H9 (cell line): ENCODE results near the gene SLC1A1. TPM values are rescaled to one million over a fixed set of nuclear protein-coding genes. Genes with fewer than 3 reads are reported as not detected.

ENCODE experiments used
- DNase-seq: peaks from one replicate; pipeline ENCODE4 v3.0.0-alpha.2; 2017
- H2AFZ ChIP-seq: one replicate; pipeline ENCODE4 v1.6.1; 2013; ENCODE audit warnings: mild to moderate bottlenecking, low read length, control low read depth, moderate library complexity
- H2AK5ac ChIP-seq: 2 replicates; pipeline ENCODE4 v1.6.1; 2013; ENCODE audit warnings: low read length, control low read depth, mixed read lengths; ENCODE audit not compliant: insufficient read length
- H2BK120ac ChIP-seq: one replicate; pipeline ENCODE4 v1.6.1; 2013; ENCODE audit warnings: low read depth, mild to moderate bottlenecking, low read length, control low read depth, inconsistent platforms; ENCODE audit not compliant: poor library complexity, severe bottlenecking
- H2BK12ac ChIP-seq: 2 replicates; pipeline ENCODE4 v1.6.1; 2013; ENCODE audit warnings: low read length, control low read depth, mixed read lengths, low read depth; ENCODE audit not compliant: insufficient read length
- H2BK15ac ChIP-seq: 2 replicates; pipeline ENCODE4 v1.6.1; 2013; ENCODE audit warnings: low read depth, low read length, control low read depth
- H2BK20ac ChIP-seq: one replicate; pipeline ENCODE4 v1.6.1; 2013; ENCODE audit warnings: low read depth, mild to moderate bottlenecking, low read length, control low read depth, inconsistent platforms; ENCODE audit not compliant: poor library complexity, severe bottlenecking
- H2BK5ac ChIP-seq: 2 replicates; pipeline ENCODE4 v1.6.1; 2013; ENCODE audit warnings: low read length, control low read depth, mixed read lengths; ENCODE audit not compliant: insufficient read length
- H3K14ac ChIP-seq: 2 replicates; pipeline ENCODE4 v1.6.1; 2013; ENCODE audit warnings: low read length, control low read depth; ENCODE audit not compliant: insufficient read depth
- H3K18ac ChIP-seq: 2 replicates; pipeline ENCODE4 v1.6.1; 2013; ENCODE audit warnings: low read depth, mild to moderate bottlenecking, mixed read lengths, low read length, control low read depth; ENCODE audit not compliant: insufficient read length
- H3K23ac ChIP-seq: 2 replicates; pipeline ENCODE4 v1.6.1; 2013; ENCODE audit warnings: low read length, control low read depth, mixed read lengths, low read depth; ENCODE audit not compliant: insufficient read length
- H3K23me2 ChIP-seq: 2 replicates; pipeline ENCODE4 v1.6.1; 2013; ENCODE audit warnings: low read depth, mild to moderate bottlenecking, mixed read lengths, low read length, control low read depth; ENCODE audit not compliant: insufficient read length, poor library complexity, severe bottlenecking
- H3K27ac ChIP-seq: 2 replicates; pipeline ENCODE4 v1.5.1; 2013; ENCODE audit warnings: low read length, control low read depth, mixed read lengths, low read depth; ENCODE audit not compliant: insufficient read length
- H3K27me3 ChIP-seq: 2 replicates; pipeline ENCODE4 v1.6.1; 2013; ENCODE audit warnings: low read length, control low read depth, inconsistent platforms; ENCODE audit not compliant: insufficient read depth
- H3K4ac ChIP-seq: 2 replicates; pipeline ENCODE4 v1.6.1; 2013; ENCODE audit warnings: low read depth, mild to moderate bottlenecking, control low read depth, inconsistent platforms, low read length, moderate library complexity
- H3K4me1 ChIP-seq: 2 replicates; pipeline ENCODE4 v1.6.1; 2013; ENCODE audit warnings: low read length, control low read depth, inconsistent platforms; ENCODE audit not compliant: insufficient read depth
- H3K4me2 ChIP-seq: 2 replicates; pipeline ENCODE4 v1.6.1; 2013; ENCODE audit warnings: low read length, control low read depth, mixed read lengths; ENCODE audit not compliant: insufficient read length, insufficient read depth
- H3K56ac ChIP-seq: 2 replicates; pipeline ENCODE4 v1.6.1; 2013; ENCODE audit warnings: low read depth, mild to moderate bottlenecking, mixed read lengths, low read length, control low read depth; ENCODE audit not compliant: insufficient read length
- H3K79me1 ChIP-seq: 2 replicates; pipeline ENCODE4 v1.6.1; 2013; ENCODE audit warnings: low read depth, mild to moderate bottlenecking, moderate library complexity, low read length, control low read depth, inconsistent platforms; ENCODE audit not compliant: insufficient read depth, poor library complexity, severe bottlenecking
- H3K79me2 ChIP-seq: 2 replicates; pipeline ENCODE4 v1.6.1; 2013; ENCODE audit warnings: low read length, control low read depth, inconsistent platforms; ENCODE audit not compliant: insufficient read depth
- H3K9ac ChIP-seq: 2 replicates; pipeline ENCODE4 v1.6.1; 2013; ENCODE audit warnings: low read length, control low read depth, mixed read lengths; ENCODE audit not compliant: insufficient read length; ENCODE audit errors: extremely low read depth
- H3K9me3 ChIP-seq: one replicate; pipeline ENCODE4 v1.6.1; 2013; ENCODE audit warnings: low read depth, low read length, inconsistent platforms; ENCODE audit not compliant: control insufficient read depth
- H3T11ph ChIP-seq: one replicate; pipeline ENCODE4 v1.6.1; 2013; ENCODE audit warnings: mild to moderate bottlenecking, low read length, control low read depth, inconsistent platforms
- H4K20me1 ChIP-seq: one replicate; pipeline ENCODE4 v1.6.1; 2013; ENCODE audit not compliant: control insufficient read depth, insufficient read length, insufficient read depth
- H4K5ac ChIP-seq: 2 replicates; pipeline ENCODE4 v1.6.1; 2013; ENCODE audit warnings: low read depth, mild to moderate bottlenecking, mixed read lengths, low read length, control low read depth; ENCODE audit not compliant: insufficient read length
- H4K8ac ChIP-seq: replicated peaks from 2 replicates; pipeline ENCODE4 v1.6.1; 2013; ENCODE audit warnings: low read length, control low read depth, mixed read lengths, low read depth; ENCODE audit not compliant: insufficient read length
- H4K91ac ChIP-seq: 2 replicates; pipeline ENCODE4 v1.6.1; 2013; ENCODE audit warnings: low read depth, mild to moderate bottlenecking, moderate library complexity, mixed read lengths, low read length, control low read depth; ENCODE audit not compliant: insufficient read length
- H3K27ac Mint-ChIP-seq, 3 experiments: 2 replicates in 2 of 3; 3 replicates in 1 of 3; pipeline ENCODE4 v1.8.0; 2020 to 2021; ENCODE audit warnings: mixed read lengths in 3 of 3, mild to moderate bottlenecking in 1 of 3, moderate library complexity in 1 of 3
- H3K27me3 Mint-ChIP-seq: 2 replicates; pipeline ENCODE4 v1.8.0; 2021; ENCODE audit warnings: low read depth, mild to moderate bottlenecking, moderate library complexity, mixed read lengths
- H3K36me3 Mint-ChIP-seq, 3 experiments: 2 replicates in 2 of 3; 3 replicates in 1 of 3; pipeline ENCODE4 v1.8.0; 2020 to 2021; ENCODE audit warnings: low read depth in 3 of 3, mixed read lengths in 3 of 3; ENCODE audit not compliant: insufficient read depth in 1 of 3
- H3K4me1 Mint-ChIP-seq, 2 experiments: 2 replicates each; pipeline ENCODE4 v1.8.0; 2020; ENCODE audit warnings: mixed read lengths in 2 of 2
- H3K4me3 Mint-ChIP-seq, 2 experiments: 2 replicates in 1 of 2; 3 replicates in 1 of 2; pipeline ENCODE4 v1.8.0; 2020 to 2021; ENCODE audit warnings: mild to moderate bottlenecking in 2 of 2, mixed read lengths in 2 of 2, moderate library complexity in 1 of 2
- H3K9me3 Mint-ChIP-seq, 2 experiments: 2 replicates in 1 of 2; 3 replicates in 1 of 2; pipeline ENCODE4 v1.8.0; 2020; ENCODE audit warnings: mild to moderate bottlenecking in 2 of 2, mixed read lengths in 2 of 2, moderate library complexity in 1 of 2
- WGBS: extraction: QIAGEN DNeasy Blood & Tissue Kit; methylation state at CpG from one replicate; pipeline ENCODE4 v1.1.7; 2013; ENCODE audit warnings: missing lambda C conversion rate, low lambda C conversion rate, mixed read lengths; ENCODE audit not compliant: insufficient read length; ENCODE audit errors: extremely low coverage; 5-methylcytosine and 5-hydroxymethylcytosine counted together
- total RNA-seq: library from RNA; stranded (reverse); gene quantifications from 2 replicates; pipeline ENCODE4 v1.2.1, GENCODE V29; 2021
- TF ChIP-seq, protein P1 (sequence below): fragments of 200-600 bp; sonication (generic); conservative IDR thresholded peaks from 3 replicates; pipeline ENCODE4 v1.8.0; 2021; ENCODE audit warnings: antibody characterized with exemption, mild to moderate bottlenecking

SLC1A1 gene
- total RNA-seq, 1 experiment from 2014 or later: 4.7 TPM

DNA sequence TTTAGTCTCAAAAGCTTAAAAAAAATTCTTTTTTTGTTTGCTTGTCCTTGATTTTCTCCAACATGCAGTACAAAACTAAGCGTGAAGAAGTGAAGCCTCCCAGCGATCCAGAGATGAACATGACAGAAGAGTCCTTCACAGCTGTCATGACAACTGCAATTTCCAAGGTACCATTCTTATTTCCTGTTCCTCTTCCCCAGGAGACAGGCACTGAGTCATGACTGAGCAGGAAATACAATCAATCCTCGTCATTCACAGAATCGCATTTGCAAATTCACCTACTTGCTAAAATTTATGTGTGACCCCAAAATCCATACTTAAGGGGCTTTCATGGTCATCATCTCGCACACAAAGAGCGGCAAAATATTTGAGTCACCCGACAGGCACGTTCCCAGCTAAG, 77.3 kb downstream of the SLC1A1 start:
- no peaks in the 10 kb centered on the region for H4K20me1 ChIP-seq
- H2BK5ac ChIP-seq: no peak overlapping the region
- no peaks in the 10 kb centered on the region for H3K79me1 ChIP-seq
- no peak overlapping the region for H2BK20ac ChIP-seq
- H2AFZ ChIP-seq: no peak overlapping the region
- no peaks in the 10 kb centered on the region for H3K27me3 Mint-ChIP-seq
- no peak overlapping the region for H3K56ac ChIP-seq
- no peak overlapping the region for H4K91ac ChIP-seq
- H3K9me3 ChIP-seq: no peaks in the 10 kb centered on the region
- H3K4me1 Mint-ChIP-seq: no peaks in the 10 kb centered on the region
- no peak overlapping the region for H3K4ac ChIP-seq
- no peak overlapping the region for H3T11ph ChIP-seq
- H3K4me3 Mint-ChIP-seq: no peak overlapping the region
- H3K14ac ChIP-seq: no peak overlapping the region
- no peak overlapping the region for H4K5ac ChIP-seq
- H2BK15ac ChIP-seq: no peak overlapping the region
- no peak overlapping the region for H2BK120ac ChIP-seq
- no peak overlapping the region for H2AK5ac ChIP-seq
- DNase-seq: no peak
- H3K79me2 ChIP-seq: no peaks in the 10 kb centered on the region
- H3K27ac Mint-ChIP-seq: peak overlapping the region in 2 of 3 experiments; percentile 28 to 46; a peak in 2 of 7 replicates
- H3K27me3 ChIP-seq: no peaks in the 10 kb centered on the region
- no peak overlapping the region for H3K9ac ChIP-seq
- peaks cover 0 to 8% (median 0%) of the 10 kb centered on the region in 3 experiments; a peak in 2 of 7 replicates for H3K36me3 Mint-ChIP-seq
- H3K27ac ChIP-seq: no peak overlapping the region
- H3K4me1 ChIP-seq: no peaks in the 10 kb centered on the region
- H3K18ac ChIP-seq: no peak overlapping the region
- H3K23ac ChIP-seq: no peak overlapping the region
- no CpG with 5 or more reads among the region's 8 CpGs for WGBS
- H4K8ac ChIP-seq: no peak overlapping the region
- no peaks in the 10 kb centered on the region for H3K9me3 Mint-ChIP-seq
- H3K4me2 ChIP-seq: no peak overlapping the region
- no peaks in the 10 kb centered on the region for H3K23me2 ChIP-seq
- H2BK12ac ChIP-seq: no peak overlapping the region
- TF ChIP-seq, protein P1, sequence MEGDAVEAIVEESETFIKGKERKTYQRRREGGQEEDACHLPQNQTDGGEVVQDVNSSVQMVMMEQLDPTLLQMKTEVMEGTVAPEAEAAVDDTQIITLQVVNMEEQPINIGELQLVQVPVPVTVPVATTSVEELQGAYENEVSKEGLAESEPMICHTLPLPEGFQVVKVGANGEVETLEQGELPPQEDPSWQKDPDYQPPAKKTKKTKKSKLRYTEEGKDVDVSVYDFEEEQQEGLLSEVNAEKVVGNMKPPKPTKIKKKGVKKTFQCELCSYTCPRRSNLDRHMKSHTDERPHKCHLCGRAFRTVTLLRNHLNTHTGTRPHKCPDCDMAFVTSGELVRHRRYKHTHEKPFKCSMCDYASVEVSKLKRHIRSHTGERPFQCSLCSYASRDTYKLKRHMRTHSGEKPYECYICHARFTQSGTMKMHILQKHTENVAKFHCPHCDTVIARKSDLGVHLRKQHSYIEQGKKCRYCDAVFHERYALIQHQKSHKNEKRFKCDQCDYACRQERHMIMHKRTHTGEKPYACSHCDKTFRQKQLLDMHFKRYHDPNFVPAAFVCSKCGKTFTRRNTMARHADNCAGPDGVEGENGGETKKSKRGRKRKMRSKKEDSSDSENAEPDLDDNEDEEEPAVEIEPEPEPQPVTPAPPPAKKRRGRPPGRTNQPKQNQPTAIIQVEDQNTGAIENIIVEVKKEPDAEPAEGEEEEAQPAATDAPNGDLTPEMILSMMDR: no peak
